HAP-1 (cell line): ENCODE measurements around the gene CHRFAM7A.
A peak's percentile ranks its signal among the peaks of the same experiment; 100 is the strongest.
"Not testable (repeated sequence)": the region's sequence is repeated elsewhere in the genome, so short reads cannot be mapped to it uniquely, and the experiment has no call there.

Experiments used
- DNase-seq, 2 experiments: peaks; one replicate each; pipeline ENCODE4 v3.0.0-alpha.2; 2016 to 2020; ENCODE audit warnings: low spot score in 2 of 2
- H3K27me3 ChIP-seq: fragments of 250-450 bp; sonication (Bioruptor Pico); 2 replicates; pipeline ENCODE4 v1.5.1; 2020; ENCODE audit warnings: low read depth, mild to moderate bottlenecking, moderate library complexity
- H3K36me3 ChIP-seq: fragments of 250-450 bp; sonication (Bioruptor Pico); replicated peaks from 2 replicates; pipeline ENCODE4 v1.5.1; 2020; ENCODE audit warnings: mild to moderate bottlenecking
- H3K4me1 ChIP-seq: fragments of 250-450 bp; sonication (Bioruptor Pico); 2 replicates; pipeline ENCODE4 v1.5.1; 2020; ENCODE audit warnings: mild to moderate bottlenecking
- H3K4me3 ChIP-seq: fragments of 250-450 bp; sonication (Bioruptor Pico); 2 replicates; pipeline ENCODE4 v1.5.1; 2020; ENCODE audit warnings: mild to moderate bottlenecking, moderate library complexity
- H3K9me3 ChIP-seq: fragments of 250-450 bp; sonication (Bioruptor Pico); 2 replicates; pipeline ENCODE4 v1.5.1; 2020; ENCODE audit warnings: mild to moderate bottlenecking, moderate library complexity
- in situ Hi-C: fragments of 300-500 bp; cut with MboI; formaldehyde crosslinking; loops from 3 replicates; pipeline ENCODE4 v1.14.3; 2020; ENCODE audit warnings: low sequenced_read_pairs, inconsistent platforms, mixed read lengths

CHRFAM7A gene

DNA sequence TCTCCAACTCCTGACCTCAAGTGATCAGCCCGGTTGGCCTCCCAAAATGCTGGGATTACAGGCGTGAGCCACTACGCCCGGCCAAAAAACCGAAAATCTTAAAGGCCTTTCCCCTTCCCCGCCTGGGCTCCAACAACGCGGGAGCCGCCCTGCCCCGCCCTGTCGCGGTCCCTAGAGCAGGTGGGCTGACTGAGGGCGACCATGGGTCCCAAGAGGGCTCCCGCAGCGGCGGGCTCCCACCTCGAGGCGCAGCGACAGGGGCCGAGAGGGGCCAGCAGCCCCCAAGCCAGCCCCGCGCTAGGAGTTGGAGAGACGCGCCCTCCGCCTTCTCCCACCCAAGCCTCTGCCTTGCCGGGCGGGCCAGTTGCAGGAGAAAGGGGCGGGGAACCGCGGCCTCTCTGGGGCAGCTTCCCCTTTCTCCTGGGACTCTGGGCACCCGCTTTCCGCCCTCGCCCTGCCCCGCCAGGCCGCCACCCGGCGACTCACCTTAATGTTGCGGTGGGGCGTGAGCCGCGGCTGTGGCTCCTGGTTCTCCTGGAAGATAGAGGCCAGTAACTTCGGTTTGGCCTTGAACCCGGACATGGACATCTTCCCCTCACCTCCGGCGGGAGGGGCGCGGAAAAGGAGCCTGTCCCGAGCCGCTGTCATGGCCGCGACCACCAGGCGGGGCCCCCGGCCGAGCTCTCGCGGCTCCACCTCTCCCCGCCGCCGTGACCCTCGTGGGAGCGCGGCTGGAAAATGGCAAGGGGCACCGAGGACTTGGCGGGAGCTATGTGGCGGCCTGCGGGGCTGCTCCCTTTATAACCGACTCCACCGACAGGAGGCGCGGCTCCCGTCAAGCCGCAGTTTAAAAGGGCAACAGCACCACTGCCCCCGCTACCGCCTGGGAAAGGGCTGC lies at the start of gene CHRFAM7A:
Gene CHRFAM7A (minus strand): TSS at position 775 of the 898 bp plus-strand sequence. CDS start 10,189 bp downstream, outside the sequence.
- H3K36me3 ChIP-seq, H3K27me3 ChIP-seq, in situ Hi-C loops, H3K4me1 ChIP-seq, H3K9me3 ChIP-seq: not testable (repeated sequence)
- DNase-seq = peak; percentile 1 to 24
- peak within 1 kb of the TSS; percentile 21 for H3K4me3 ChIP-seq

- H3K4me1 ChIP-seq, DNase-seq, H3K36me3 ChIP-seq, H3K27me3 ChIP-seq, H3K4me3 ChIP-seq, in situ Hi-C loops, H3K9me3 ChIP-seq: not testable (repeated sequence)
These were observed 45.0 kb upstream of the CHRFAM7A start for GRCh38 chr15:30438348-30438747.

DNA sequence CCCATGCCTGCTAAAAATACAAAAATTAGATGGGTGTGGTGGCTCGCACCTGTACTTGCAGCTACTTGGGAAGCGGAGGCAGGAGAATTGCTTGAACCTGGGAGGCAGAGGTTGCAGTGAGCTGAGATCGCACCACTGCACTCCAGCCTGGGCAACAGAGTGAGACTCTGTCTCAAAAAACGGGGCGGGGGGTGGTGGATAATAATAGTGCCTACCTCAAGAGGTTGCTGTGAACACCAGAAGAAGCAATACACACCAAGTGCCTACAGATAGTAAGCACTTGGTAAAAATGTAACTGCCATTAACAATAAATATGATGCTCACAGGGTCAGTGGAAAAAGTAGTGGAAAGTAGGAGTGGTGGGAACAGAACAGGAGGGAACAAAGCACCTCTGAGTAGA lies 42.5 kb upstream of the CHRFAM7A start:
- in situ Hi-C loops, H3K36me3 ChIP-seq: not testable (repeated sequence)

GRCh38 chr15:30420723-30421122 lies 27.4 kb upstream of the CHRFAM7A start:
- H3K36me3 ChIP-seq, H3K4me3 ChIP-seq, H3K9me3 ChIP-seq, H3K27me3 ChIP-seq, in situ Hi-C loops, H3K4me1 ChIP-seq, DNase-seq: not testable (repeated sequence)

More for the DNA sequence above, 42.5 kb upstream of the CHRFAM7A start:
- not testable (repeated sequence) for H3K4me3 ChIP-seq, H3K9me3 ChIP-seq, H3K27me3 ChIP-seq, DNase-seq, H3K4me1 ChIP-seq

- H3K36me3 ChIP-seq, DNase-seq, H3K4me3 ChIP-seq, in situ Hi-C loops, H3K9me3 ChIP-seq, H3K4me1 ChIP-seq, H3K27me3 ChIP-seq: not testable (repeated sequence)
These were observed 20.8 kb upstream of the CHRFAM7A start, which contains the start of gene GOLGA8R for GRCh38 chr15:30414160-30414559. TSS of gene GOLGA8R (minus strand) at chr15:30414260. CDS start at chr15:30414162, 98 bp downstream.

GRCh38 chr15:30407636-30408035 lies 14.3 kb upstream of the CHRFAM7A start:
- H3K36me3 ChIP-seq, H3K27me3 ChIP-seq, H3K4me1 ChIP-seq, in situ Hi-C loops, H3K4me3 ChIP-seq, H3K9me3 ChIP-seq: not testable (repeated sequence)
- DNase-seq = peak in 1 of 2 experiments; percentile 4

DNA sequence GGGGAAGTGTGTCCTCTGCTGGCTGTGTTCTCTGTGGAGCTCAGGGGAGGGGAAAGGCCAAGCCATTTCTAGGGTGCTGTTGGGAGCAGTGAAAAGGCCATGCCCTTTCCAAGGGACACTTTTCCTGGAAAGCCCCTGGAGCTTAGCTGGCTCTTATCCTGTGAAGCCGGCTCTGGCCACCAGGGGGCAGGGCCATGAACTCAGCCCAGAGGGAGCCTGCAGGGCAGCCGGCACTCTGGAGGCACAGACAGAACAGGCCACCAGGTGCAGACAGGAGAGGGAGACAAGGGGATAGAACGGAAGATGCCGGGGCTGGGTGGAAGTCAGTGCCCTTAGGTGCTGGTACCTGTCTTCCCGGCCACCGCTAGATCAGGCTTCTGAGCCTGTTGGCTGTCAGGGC lies 5.6 kb upstream of the CHRFAM7A start:
- H3K9me3 ChIP-seq, H3K36me3 ChIP-seq, in situ Hi-C loops, H3K4me3 ChIP-seq, H3K27me3 ChIP-seq, H3K4me1 ChIP-seq: not testable (repeated sequence)
- DNase-seq = peak in 1 of 2 experiments; percentile 73

DNA sequence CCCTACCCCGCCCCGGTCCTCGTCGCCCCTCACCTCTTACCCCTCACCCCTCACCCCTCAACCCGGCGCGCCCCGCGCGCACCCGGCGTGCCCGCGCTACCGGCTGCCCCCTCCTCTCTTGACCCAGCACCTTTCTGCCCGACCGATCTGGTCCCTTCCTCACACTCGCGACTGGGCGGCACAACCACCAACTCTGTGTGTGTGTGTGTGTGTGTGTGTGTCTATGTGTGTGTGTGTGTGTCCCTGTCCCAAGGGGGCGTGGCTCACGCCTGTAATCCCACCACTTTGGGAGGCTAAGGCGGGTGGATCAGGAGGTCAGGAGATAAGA lies 288 bp upstream of the CHRFAM7A start:
- in situ Hi-C loops, H3K36me3 ChIP-seq, H3K4me1 ChIP-seq, DNase-seq, H3K9me3 ChIP-seq, H3K27me3 ChIP-seq: not testable (repeated sequence)
- H3K4me3 ChIP-seq = peak overlapping the region; percentile 21

GRCh38 chr15:30386318-30386887 lies 6.9 kb downstream of the CHRFAM7A start:
- in situ Hi-C loops, H3K27me3 ChIP-seq, H3K36me3 ChIP-seq, DNase-seq, H3K4me3 ChIP-seq, H3K4me1 ChIP-seq, H3K9me3 ChIP-seq: not testable (repeated sequence)

- H3K4me1 ChIP-seq, H3K27me3 ChIP-seq, DNase-seq, in situ Hi-C loops, H3K36me3 ChIP-seq, H3K9me3 ChIP-seq, H3K4me3 ChIP-seq: not testable (repeated sequence)
These were observed 16.3 kb downstream of the CHRFAM7A start for GRCh38 chr15:30377082-30377413.

DNA sequence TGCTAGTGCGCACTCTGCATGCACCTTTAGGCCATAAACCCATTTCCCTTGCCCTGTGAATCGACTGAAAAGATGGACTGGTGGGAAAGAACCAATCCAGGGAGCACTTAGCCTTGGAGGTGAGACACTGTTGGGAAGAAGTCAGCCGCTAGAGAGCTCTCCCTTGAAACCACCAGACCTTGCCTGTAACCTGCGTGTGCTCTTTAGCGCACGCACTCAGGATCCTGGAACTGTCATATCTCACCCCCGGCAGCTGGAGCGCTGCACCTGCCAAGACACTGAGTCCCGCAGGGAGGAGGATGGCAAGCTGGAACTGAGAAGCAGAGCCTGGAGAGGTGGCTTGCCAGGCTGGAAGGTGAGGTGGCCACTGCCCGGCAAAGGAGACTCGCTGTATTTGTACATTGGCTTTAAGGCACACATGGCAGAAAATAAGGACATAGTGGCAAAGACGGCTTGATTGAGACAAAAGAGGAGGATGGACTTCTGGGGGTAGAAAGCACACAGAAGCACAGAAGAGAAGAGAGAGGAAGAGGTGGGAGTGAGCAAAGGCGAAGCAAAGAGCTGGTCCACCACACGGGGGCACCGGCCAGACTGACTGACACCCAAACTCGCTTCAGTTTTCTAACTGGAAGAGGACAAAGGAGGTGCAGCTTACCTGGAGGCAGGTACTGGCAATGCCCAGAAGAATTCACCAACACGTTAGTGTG lies 16.8 kb downstream of the CHRFAM7A start:
- H3K36me3 ChIP-seq, DNase-seq, H3K4me1 ChIP-seq, H3K9me3 ChIP-seq, H3K4me3 ChIP-seq, H3K27me3 ChIP-seq, in situ Hi-C loops: not testable (repeated sequence)

- H3K36me3 ChIP-seq, DNase-seq, H3K27me3 ChIP-seq, in situ Hi-C loops, H3K4me1 ChIP-seq, H3K4me3 ChIP-seq, H3K9me3 ChIP-seq: not testable (repeated sequence)
These were observed 17.5 kb downstream of the CHRFAM7A start for GRCh38 chr15:30375872-30376271.

DNA sequence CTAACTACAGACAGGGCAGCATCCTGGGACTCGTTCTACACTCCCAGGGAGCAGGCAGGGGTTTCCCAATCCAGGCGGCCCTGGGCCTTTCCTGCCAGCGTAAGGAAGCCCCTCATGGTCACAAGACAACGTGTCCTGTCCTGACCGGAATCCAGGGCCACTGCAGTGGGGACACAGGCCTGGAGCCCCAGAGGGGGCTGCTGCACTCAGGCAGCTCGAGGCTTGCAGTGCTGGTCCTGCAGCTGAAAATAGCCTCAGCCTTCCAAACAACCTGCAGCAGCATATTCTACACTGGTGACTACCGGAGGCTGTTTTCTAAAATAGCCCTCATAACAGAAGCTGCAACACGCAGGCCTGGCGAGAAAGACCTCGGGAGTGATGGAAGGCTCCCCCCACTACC lies 18.5 kb downstream of the CHRFAM7A start:
- DNase-seq, in situ Hi-C loops, H3K36me3 ChIP-seq, H3K27me3 ChIP-seq, H3K4me3 ChIP-seq, H3K9me3 ChIP-seq, H3K4me1 ChIP-seq: not testable (repeated sequence)

DNA sequence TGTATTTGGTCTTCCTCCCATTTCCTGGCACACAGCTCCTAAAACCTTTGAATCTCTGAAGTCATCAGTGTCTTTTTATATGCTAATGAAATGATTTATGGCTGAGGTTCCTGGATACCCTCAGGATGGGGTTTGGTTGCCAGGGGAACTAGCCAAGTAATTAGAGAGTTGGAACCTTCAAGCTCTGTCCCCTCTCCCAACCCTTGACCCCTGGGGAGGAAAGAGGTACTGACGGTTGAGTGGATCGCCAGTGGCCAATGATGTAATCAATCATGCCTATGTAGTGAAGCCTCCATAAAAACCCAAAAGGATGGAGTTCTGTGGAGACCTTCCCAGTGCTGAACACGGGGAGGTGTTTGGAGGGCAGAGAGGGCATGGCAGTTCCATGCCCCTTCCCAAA lies 25.1 kb downstream of the CHRFAM7A start:
- H3K36me3 ChIP-seq, H3K27me3 ChIP-seq, in situ Hi-C loops, DNase-seq, H3K9me3 ChIP-seq, H3K4me1 ChIP-seq, H3K4me3 ChIP-seq: not testable (repeated sequence)
